Measurements from ENCODE around the gene GALNT10. TPM values are rescaled to one million over a fixed set of nuclear protein-coding genes. Genes with fewer than 3 reads are reported as not detected.

GALNT10 gene
- total RNA-seq, 2 donors from 2014 or later: 30.2 to 43.4 TPM

GRCh38 chr5:154271466-154271865 is 80.9 kb downstream of the GALNT10 start:
- Histone ChIP-seq H3K36me3 (ENCODE audit: control insufficient read depth, insufficient read depth, low read length) (no peaks in the 10 kb centered on the region), H3K9me3 (ENCODE audit: control insufficient read depth, low read length) (no peaks in the 10 kb centered on the region), H3K4me3 (ENCODE audit: low read length) (no peak overlapping the region), H3K27me3 (ENCODE audit: control insufficient read depth, insufficient read depth, low read length, poor library complexity, severe bottlenecking) (no peaks in the 10 kb centered on the region), H3K4me1 (ENCODE audit: control insufficient read depth, insufficient read depth, low read length) (peaks cover 3% of the 10 kb centered on the region), H3K9ac (ENCODE audit: extremely low read depth, low read length, poor library complexity, severe bottlenecking) (no peak overlapping the region), H3K27ac (ENCODE audit: low read depth, low read length) (no peak overlapping the region)
- Mint-ChIP-seq H3K4me3 (no peak overlapping the region), H3K9me3 (no peaks in the 10 kb centered on the region), H3K27ac (no peak overlapping the region), H3K27me3 (ENCODE audit: insufficient read depth) (no peaks in the 10 kb centered on the region), H3K4me1 (peaks cover 28% of the 10 kb centered on the region), H3K36me3 (ENCODE audit: low read depth) (no peaks in the 10 kb centered on the region)
- no peak for DNase-seq
- WGBS, 2 experiments (ENCODE audit: insufficient coverage in 1 of 2, insufficient read length in 1 of 2): 93% methylated on average over 1 of the region's 1 CpG; no CpG with 5 or more reads in 1 of the 2 experiments
- no peak for TF ChIP-seq CTCF (conservative IDR thresholded peaks at IDR 0.05)

- Histone ChIP-seq H3K27me3 (ENCODE audit: control insufficient read depth, insufficient read depth, low read length, poor library complexity, severe bottlenecking) (no peaks in the 10 kb centered on the region), H3K9me3 (ENCODE audit: control insufficient read depth, low read length) (no peaks in the 10 kb centered on the region), H3K36me3 (ENCODE audit: control insufficient read depth, insufficient read depth, low read length) (no peaks in the 10 kb centered on the region), H3K27ac (ENCODE audit: low read depth, low read length) (no peak overlapping the region), H3K4me3 (ENCODE audit: low read length) (no peak overlapping the region), H3K4me1 (ENCODE audit: control insufficient read depth, insufficient read depth, low read length) (peaks cover 3% of the 10 kb centered on the region), H3K9ac (ENCODE audit: extremely low read depth, low read length, poor library complexity, severe bottlenecking) (no peak overlapping the region)
- no peaks in the 10 kb centered on the region for H3K9me3 Mint-ChIP-seq
- H3K27me3 Mint-ChIP-seq (ENCODE audit: insufficient read depth): no peaks in the 10 kb centered on the region
- H3K4me1 Mint-ChIP-seq: peaks cover 31% of the 10 kb centered on the region
- no peaks in the 10 kb centered on the region for H3K36me3 Mint-ChIP-seq (ENCODE audit: low read depth)
- no peak overlapping the region for H3K4me3 Mint-ChIP-seq
- WGBS, 2 experiments (ENCODE audit: insufficient coverage in 1 of 2, insufficient read length in 1 of 2): 90 to 100% methylated on average over 4 to 6 of the region's 6 CpGs
- no peak overlapping the region for H3K27ac Mint-ChIP-seq
- peak; percentile 40 for DNase-seq
- no peak for TF ChIP-seq CTCF (conservative IDR thresholded peaks at IDR 0.05)
Measured at GRCh38 chr5:154271936-154272514, 81.5 kb downstream of the GALNT10 start.

- peaks cover 27% of the 10 kb centered on the region for H3K4me1 Mint-ChIP-seq
- H3K36me3 Mint-ChIP-seq (ENCODE audit: low read depth): no peaks in the 10 kb centered on the region
- H3K4me1 ChIP-seq (ENCODE audit: control insufficient read depth, insufficient read depth, low read length): peaks cover 3% of the 10 kb centered on the region
- no peak overlapping the region for H3K4me3 ChIP-seq (ENCODE audit: low read length)
- no peak for TF ChIP-seq CTCF (conservative IDR thresholded peaks at IDR 0.05)
- H3K27me3 Mint-ChIP-seq (ENCODE audit: insufficient read depth): no peaks in the 10 kb centered on the region
- H3K4me3 Mint-ChIP-seq: no peak overlapping the region
- no peak overlapping the region for H3K9ac ChIP-seq (ENCODE audit: extremely low read depth, low read length, poor library complexity, severe bottlenecking)
- 50 to 62% methylated on average over 2 to 3 of the region's 3 CpGs for WGBS, 2 experiments (ENCODE audit: insufficient coverage in 1 of 2, insufficient read length in 1 of 2)
- no peaks in the 10 kb centered on the region for H3K9me3 ChIP-seq (ENCODE audit: control insufficient read depth, low read length)
- H3K27ac Mint-ChIP-seq: peak overlapping the region; percentile 44
- no peaks in the 10 kb centered on the region for H3K9me3 Mint-ChIP-seq
- H3K27ac ChIP-seq (ENCODE audit: low read depth, low read length): no peak overlapping the region
- H3K36me3 ChIP-seq (ENCODE audit: control insufficient read depth, insufficient read depth, low read length): no peaks in the 10 kb centered on the region
- peak; percentile 42 for DNase-seq
- no peaks in the 10 kb centered on the region for H3K27me3 ChIP-seq (ENCODE audit: control insufficient read depth, insufficient read depth, low read length, poor library complexity, severe bottlenecking)
Measured at GRCh38 chr5:154273028-154273617, 82.6 kb downstream of the GALNT10 start.

All from endodermal cell (in vitro differentiated cells).